COR-L47 (cell line): Measurements from ENCODE around the gene CENPH.
"Not testable (repeated sequence)": the region's sequence is repeated elsewhere in the genome, so short reads cannot be mapped to it uniquely, and the experiment has no call there.

ENCODE experiments used
- DNase-seq: peaks from one replicate; lab custom pipeline; 2025; lab: John Stamatoyannopoulos, UW

Gene CENPH, protein sequence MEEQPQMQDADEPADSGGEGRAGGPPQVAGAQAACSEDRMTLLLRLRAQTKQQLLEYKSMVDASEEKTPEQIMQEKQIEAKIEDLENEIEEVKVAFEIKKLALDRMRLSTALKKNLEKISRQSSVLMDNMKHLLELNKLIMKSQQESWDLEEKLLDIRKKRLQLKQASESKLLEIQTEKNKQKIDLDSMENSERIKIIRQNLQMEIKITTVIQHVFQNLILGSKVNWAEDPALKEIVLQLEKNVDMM

DNA sequence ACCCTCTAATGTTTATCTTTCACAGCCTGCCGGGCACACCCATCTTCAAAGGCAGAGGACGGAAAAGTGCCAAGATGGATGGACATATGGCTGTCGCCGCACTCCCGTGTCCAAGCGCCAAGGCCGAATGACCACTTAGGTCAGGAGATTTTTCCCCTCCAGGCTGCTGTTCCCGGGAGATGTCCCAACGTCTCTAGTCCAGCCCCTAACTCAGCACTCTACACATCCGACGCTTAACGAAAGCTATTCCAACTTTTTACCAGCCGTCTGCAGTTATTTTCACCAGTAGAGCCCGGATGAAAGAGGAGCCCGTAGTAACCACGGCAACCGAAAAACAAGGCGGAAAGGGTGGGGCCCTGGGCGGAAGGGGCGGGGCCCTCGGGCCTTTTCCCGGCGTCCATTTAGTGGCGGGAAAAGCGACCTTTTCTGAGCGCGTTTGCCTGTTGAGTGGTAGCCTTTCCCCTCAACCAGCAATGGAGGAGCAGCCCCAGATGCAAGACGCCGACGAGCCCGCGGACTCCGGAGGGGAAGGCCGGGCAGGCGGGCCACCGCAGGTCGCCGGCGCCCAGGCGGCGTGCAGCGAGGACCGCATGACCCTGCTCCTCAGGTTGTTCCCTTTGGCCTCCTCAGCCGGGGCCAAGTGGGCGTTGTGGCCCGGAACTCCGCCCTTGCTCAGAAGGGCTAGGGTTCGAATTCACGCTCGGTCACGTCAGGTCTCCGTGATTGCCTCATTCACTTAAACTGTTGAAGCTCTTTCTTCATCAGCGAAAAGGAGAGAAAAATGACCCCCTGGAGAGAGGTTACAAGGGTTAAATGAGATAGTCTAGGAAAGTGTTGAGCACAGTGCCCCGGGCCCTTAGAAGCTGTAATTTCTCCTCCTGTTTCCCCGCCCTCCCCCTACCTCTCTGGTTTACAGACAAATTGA lies at the start of gene CENPH:
TSS of gene CENPH (plus strand) at position 422 of the 925 bp plus-strand sequence. CDS start at position 474, 52 bp downstream.
- DNase-seq: peak; percentile 87

DNA sequence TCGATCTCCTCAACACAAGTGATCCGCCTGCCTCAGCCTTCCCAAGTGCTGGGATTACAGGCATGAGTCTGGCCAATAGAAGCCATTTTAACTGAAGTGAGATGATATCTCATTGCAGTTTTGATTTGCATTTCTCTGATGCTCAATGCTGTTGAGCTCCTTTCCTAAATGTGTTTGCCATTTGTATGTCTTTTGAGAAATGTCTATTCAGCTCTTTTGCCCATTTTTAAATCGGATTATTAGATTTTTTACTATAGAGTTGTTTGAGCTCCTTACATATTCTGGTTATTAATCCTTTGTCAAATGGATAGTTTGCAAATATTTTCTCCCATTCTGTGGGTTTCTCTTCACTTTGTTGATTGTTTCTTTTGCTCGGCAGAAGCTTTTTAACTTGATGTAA lies 49.1 kb upstream of the CENPH start:
- not testable (repeated sequence) for DNase-seq

DNA sequence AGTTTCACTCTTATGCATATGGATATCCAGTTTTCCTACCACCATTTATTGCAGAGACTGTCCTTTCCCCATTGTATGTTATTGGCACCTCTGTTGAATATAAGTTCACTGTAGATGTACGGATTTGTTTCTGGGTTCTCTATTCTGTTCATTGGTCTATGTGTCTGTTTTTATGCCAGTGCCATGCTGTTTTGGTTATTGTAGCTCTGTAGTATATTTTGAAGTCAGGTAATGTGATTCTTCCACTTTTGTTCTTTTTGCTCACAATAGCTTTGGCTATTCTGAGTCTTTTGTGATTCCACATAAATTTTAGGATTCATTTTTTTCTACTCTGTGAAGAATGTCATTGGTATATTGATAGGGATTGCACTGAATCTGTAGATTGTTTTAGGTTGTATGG lies 48.6 kb upstream of the CENPH start:
- DNase-seq: no peak

DNA sequence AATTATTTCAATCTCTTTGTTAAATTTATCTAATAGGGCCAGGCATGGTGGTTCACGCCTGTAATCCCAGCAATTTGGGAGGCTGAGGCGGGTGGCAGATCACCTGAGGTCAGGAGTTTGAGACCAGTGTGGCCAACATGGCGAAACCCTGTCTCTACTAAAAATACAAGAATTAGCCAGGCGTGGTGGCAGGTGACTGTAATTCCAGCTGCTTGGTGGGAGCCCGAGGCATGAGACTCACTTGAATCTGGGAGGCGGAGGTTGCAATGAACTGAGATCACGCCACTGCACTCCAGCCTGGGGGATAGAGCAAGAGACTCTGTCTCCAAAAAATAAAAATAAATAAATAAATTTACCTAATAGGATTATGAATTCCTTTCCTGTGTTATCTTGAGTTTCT lies 40.8 kb upstream of the CENPH start:
- not testable (repeated sequence) for DNase-seq

DNA sequence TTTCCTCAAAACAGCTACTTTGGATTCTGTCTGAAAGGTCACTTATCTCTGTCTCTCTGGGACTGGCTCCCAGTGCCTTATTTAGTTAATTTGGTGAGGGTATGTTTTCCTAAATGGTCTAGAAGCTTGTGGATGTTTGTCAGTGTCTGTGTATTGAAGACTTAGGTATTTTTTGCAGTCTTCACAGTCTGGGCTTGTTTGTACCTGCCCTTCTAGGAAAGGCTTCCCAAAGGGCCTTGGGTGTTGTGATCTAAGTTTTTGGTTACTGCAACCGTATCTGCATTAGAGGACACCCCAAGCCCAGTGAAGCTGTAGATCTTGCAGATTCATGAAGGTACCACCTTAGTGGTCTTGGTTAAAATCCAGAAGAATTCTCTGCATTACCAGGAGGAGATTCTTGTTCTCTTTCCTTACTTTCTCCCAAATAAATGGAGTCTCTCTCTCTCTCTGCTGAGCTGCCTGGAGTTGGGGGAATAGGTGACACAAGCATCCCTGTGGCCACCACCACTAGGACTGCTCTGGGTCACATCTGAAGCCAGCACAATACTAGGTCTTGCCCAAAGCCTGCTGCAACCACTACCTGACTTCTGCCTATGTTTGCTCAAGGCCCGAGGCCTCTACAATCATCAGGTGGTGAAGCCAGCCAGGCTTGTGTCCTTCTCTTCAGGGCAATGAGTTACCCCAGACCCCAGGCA lies 40.3 kb upstream of the CENPH start:
- DNase-seq: no peak

DNA sequence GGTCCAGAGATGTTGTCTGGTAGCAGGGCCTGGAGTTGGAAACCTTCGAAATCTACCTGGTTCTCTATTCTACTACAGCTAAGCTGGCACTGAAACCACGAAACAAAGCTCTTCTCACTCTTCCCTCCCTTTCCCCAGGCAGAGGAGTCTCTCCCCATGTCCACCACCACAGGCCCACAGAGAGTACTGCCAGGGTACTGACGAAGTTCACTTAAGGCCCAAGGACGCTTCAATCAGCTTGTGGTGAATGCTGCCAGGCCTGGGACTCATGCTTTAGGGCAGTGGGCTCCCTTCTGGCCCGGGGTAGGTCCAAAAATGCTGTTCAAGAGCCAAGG lies 39.7 kb upstream of the CENPH start:
- DNase-seq: no peak

DNA sequence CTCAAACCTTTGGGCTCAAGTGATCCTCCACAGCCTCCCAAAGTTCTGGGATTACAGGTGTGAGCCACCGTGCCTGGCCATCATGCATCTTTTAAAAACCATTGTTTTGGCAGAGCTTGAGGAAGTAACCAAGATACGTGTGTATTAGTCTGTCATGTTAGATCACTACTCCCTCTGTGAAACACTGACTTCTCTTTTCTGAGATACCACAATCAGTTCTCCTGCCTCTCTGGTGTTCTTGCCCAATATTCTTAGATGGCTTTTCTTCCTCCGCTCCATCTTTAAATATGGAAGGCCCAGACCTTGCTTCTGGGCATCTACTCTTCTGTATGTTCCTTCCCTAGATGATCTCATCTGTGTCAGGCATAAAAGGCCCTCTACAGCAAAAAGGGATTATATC lies 36.7 kb upstream of the CENPH start:
- DNase-seq: no peak

DNA sequence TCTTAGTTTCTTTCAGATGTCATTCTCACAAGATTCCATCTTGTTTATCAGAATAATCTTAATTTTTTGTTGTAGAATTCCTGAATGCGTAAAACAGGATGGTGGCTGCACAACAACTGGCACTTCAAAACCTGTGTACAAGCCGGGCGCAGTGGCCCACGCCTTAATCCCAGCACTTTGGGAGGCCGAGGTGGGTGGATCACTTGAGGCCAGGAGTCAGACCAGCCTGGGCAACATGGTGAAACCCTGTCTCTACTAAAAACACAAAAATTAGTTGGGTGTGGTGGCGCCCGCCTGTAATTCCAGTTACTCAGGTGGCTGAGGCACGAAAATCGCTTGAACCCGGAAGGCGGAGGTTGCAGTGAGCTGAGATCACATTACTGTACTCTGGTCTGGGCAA lies 32.9 kb upstream of the CENPH start:
- DNase-seq: no peak

DNA sequence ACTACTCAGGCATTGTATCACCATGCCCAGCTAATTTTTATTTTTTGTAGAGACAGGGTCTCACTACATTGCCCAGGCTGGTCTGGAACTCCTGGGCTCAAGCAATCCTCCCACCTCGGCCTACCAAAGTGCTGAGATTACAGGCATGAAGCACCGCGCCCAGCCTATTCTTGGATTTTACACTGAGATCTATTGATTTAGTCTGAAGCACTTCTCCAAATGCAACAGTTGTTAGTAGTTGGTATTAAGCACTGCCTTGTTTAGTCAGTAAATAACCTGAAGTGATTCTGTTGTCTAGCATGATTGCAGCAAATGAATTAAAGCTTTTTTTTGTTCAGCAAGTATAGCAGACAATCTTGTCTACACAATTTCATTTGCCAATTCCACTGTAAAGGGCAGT lies 31.3 kb upstream of the CENPH start:
- no peak for DNase-seq

DNA sequence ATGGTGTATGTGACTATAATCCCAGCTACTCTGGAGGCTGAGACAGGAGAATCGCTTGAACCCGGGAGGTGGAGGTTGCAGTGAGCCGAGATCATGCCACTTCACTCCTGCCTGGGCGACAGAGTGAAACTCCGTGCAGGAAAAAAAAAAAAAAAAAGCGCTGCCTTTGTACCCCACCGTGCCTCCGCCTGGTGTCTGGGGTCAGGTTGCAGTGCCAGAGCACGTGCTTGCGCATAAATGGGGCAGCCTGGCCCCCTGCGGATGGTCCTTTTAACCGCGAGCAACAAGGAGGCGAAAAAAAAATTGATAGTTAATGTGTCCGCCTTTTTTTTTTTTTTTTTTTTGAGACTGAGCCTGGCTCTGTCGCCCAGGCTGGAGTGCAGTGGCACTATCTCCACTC lies 28.7 kb upstream of the CENPH start:
- DNase-seq: no peak

DNA sequence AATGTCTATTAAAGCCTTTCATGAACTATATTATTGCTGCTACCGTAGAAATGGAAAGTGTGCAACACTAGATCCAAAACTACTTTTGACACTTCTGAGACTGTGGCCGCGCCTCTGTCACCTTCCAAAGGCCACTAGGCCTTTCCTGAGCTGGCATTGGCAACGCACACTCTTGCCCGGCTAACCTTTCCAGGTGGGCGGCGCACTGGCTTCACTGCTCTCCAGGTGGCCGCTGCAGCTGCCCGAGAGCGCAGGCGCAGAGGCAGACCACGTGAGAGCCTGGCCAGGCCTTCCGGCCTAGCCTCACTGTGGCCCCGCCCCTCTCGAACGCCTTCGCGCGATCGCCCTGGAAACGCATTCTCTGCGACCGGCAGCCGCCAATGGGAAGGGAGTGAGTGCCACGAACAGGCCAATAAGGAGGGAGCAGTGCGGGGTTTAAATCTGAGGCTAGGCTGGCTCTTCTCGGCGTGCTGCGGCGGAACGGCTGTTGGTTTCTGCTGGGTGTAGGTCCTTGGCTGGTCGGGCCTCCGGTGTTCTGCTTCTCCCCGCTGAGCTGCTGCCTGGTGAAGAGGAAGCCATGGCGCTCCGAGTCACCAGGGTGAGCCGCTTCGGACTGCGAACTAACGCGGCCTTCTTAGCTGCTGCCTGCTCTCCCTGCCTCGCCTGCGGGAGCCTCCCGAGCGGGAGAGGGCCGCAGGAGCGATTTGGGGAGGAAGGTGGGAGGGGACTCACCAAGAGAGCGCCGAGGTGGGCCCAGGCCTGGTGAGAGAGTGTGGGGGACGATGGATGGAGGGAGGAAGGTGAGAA lies 22.5 kb upstream of the CENPH start, which contains the start of gene CCNB1:
TSS of gene CCNB1 (plus strand) at position 465 of the 807 bp plus-strand sequence. CDS start at position 578, 113 bp downstream.
- peak; percentile 98 for DNase-seq

DNA sequence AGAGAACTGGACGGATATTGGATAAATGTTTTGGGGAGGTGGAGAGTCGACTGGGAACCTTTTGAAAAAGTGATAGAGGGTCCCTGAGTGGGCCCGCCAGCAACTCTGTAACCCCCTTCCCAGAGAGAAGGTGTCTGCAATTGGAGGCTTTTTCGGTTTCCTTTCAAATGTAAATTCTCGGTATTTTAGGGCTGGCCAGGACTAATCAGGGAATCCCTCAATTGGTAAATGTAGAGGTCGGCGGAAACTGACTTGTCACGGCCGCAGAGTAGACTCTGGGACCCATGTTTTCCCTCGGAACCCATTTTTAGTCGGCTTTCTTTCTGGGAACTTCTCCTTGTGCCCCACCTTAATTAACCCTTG lies 21.9 kb upstream of the CENPH start:
- DNase-seq: no peak

DNA sequence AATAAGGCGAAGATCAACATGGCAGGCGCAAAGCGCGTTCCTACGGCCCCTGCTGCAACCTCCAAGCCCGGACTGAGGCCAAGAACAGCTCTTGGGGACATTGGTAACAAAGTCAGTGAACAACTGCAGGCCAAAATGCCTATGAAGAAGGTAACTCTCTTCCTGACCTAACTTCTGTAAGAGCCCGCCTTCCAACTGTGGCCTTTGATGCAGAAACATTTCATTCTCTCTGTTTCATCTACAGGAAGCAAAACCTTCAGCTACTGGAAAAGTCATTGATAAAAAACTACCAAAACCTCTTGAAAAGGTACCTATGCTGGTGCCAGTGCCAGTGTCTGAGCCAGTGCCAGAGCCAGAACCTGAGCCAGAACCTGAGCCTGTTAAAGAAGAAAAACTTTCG lies 21.5 kb upstream of the CENPH start:
- no peak for DNase-seq

DNA sequence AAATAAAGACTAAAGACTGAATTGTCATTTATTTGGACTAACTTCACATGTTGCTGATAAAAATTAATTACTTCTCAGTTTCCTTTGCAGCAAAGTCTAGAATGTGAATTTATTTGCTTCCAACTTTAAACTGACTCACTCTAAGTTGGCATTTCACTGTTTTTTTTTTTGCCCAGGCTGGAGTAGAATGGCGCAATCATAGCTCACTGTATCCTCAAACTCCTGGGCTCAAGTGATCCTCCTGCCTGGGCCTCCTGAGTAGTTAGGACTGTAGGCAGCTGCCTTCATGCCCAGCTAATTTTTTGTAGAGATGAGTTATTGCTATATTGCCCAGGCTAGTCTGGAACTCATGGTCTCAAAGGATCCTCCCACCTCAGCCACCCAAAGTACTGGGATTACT lies 18.9 kb upstream of the CENPH start:
- no peak for DNase-seq

DNA sequence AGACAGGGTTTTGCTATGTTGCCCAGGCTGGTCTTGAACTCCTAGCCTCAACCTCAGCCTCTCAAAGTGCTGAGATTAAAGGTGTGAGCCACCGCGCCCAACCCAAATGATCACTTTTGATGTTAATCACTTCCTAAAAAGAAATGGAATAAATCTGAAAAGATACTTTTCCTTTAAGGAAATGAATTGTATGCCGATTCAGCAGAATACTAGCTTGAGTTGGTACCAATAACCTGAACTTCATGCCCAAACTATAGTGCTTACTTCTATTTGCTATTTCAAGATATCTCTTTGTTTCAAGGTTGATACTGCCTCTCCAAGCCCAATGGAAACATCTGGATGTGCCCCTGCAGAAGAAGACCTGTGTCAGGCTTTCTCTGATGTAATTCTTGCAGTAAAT lies 18.4 kb upstream of the CENPH start:
- no peak for DNase-seq

DNA sequence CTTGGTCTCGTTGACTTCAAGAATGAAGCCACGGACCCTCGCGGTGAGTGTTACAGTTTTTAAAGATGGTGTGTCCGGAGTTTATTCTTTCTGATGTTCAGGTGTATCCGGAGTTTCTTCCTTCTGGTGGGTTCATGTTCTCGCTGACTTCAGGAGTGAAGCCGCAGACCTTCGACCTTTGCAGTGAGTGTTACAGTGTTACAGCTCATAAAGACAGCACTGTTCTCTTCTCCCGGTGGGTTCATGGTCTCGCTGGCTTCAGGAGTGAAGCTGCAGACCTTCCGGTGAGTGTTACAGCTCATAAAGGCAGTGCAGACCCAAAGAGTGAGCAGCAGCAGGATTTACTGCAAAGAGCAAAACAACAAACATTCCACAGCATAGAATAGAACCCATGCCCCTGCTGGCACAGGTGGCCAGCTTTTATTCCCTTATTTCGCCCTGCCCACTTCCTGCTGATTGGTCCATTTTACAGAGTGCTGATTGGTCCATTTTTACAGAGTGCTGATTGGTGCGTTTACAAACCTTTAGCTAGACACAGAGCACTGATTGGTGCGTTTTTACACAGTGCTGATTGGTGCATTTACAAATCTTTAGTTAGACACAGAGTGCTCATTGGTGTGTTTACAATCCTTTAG lies 7.6 kb upstream of the CENPH start:
- DNase-seq: not testable (repeated sequence)

DNA sequence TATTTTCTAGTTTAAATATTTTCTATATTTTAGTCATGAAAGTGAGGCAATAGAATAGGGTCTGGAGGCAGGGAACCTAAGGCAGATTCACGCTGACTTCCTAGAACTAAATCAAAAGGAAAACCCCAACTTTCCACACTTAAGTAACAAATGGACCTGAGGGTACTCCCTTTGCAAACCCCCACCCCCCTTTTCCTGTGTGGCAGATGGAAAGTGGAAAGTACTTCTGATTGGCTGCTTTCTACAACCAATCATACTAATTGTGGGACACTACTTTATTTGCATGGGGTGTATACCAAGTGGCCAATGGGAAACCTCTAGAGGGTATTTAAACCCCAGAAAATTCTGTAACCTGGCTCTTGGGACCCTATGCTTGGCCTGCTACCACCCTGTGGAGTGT lies 4.8 kb upstream of the CENPH start:
- no peak for DNase-seq

DNA sequence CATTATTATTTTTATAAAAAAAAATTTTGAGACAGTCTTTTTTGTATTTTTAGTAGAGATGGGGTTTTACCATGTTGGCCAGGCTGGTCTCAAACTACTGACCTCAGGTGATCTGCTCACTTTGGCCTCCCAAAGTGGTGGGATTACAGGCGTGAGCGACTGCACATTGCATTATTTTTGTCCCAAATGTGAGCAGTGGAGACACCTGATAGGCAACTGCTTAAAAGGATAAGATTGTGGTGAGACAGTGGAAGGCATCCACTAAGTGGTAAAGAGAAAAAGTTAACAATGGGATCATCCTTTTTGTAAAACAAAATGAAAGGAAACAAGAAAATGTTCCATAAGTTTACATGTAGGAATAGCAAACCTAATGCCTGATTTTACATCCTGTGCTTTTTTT lies 2.0 kb upstream of the CENPH start:
- no peak for DNase-seq

DNA sequence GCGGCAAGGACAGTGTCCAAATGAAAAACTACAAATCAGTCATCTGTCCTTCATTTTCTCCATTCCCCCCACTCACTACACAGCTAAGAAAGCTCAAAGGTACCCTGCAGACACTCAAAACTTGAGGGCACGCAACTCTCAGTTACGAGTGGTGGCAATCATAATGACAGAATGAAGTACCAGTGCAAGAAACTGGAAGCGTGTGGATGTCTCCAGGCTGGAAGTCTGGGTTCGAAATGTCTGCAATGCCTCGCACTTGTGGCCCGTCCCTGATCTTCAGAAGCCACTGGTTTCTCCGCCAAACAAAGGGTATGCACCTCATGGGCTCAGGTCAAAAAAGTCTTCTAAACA lies 597 bp upstream of the CENPH start:
- DNase-seq: no peak

DNA sequence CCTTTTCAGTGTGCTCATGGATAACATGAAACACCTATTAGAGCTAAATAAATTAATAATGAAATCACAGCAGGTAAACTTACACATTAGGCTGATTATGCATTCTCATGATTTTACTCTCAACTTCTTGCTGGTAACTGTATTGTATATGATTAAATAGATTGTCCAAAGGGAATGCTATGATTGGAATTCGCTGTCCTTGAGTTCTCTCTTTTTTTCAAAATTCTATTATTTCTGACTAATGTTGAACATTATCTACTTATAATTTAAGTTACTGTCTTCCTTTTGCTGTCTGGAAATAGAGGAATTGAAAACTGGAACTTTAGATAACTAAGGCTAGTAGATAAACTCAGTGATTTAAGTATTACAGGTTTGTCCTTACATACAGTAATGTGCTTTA lies 13.1 kb downstream of the CENPH start:
- DNase-seq: no peak

DNA sequence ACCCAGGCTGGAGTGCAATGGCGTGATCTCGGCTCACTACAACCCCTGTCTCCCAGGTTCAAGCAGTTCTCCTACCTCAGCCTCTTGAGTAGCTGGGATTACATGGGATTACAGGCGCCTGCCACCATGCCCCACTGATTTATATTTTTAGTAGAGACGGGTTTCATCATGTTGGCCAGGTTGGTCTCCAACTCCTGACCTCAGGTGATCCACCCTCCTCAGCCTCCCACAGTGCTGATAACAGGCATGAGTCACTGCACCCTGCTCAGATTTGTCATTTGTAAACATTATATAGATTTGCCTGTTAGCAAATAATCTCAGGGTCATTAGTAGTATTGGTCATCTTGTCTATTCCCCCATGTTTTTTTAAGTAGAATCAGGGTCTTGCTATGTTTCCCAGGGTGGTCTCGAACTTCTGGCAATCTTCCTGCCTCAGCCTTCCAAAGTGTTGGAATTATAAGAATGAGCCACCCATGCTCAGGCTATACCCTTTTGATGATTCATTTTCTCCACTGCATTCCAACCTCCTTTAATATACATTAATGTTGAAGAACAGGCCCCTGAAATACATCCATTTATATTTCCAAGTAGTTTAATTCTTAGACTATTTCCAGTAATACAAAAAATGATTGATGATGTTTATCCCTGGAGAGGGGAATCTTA lies 17.3 kb downstream of the CENPH start:
- DNase-seq: no peak
